IMR-90 (cell line): Measurements from ENCODE around the gene BLVRB. TPM values are rescaled to one million over a fixed set of nuclear protein-coding genes. Genes with fewer than 3 reads are reported as not detected.

Source experiments
- ATAC-seq: fragments of 200-7000 bp; cut with Tn5 transposase; 2 replicates; pipeline ENCODE4 v1.9.1; 2020; ENCODE audit warnings: low read depth, mild to moderate bottlenecking, moderate library complexity
- BruUV-seq: library from RNA; stranded (reverse); fragments of 400-500 nt; replicated peaks from 2 replicates; lab custom pipeline; 2021; lab: Mats Ljungman, UMichigan
- CTCF ChIA-PET: fragments of 300-600 bp; formaldehyde crosslinking; extraction: SDS; loops from one replicate; lab custom pipeline; 2021; ENCODE audit warnings: antibody characterized with exemption; lab: Yijun Ruan, JAX
- POLR2A ChIA-PET: fragments of 300-600 bp; sonication (Branson Sonifier 250); formaldehyde crosslinking; loops from one replicate; lab custom pipeline; 2022; ENCODE audit warnings: antibody characterized with exemption; ENCODE audit not compliant: unreplicated experiment; lab: Charles Lee
- DNase-seq: peaks from one replicate; pipeline ENCODE4 v3.0.0; 2013
- H2AFZ ChIP-seq: replicated peaks from 2 replicates; pipeline ENCODE3; 2013; ENCODE audit warnings: low read length, mild to moderate bottlenecking; ENCODE audit not compliant: poor library complexity
- H2AK5ac ChIP-seq: 2 replicates; pipeline ENCODE4 v1.6.1; 2013; ENCODE audit warnings: low read depth, low read length, inconsistent platforms
- H2AK9ac ChIP-seq: replicated peaks from 2 replicates; pipeline ENCODE3; 2013; ENCODE audit warnings: mild to moderate bottlenecking, low read depth, low read length, moderate library complexity; ENCODE audit not compliant: poor library complexity
- H2BK120ac ChIP-seq: 2 replicates; pipeline ENCODE4 v1.6.1; 2013; ENCODE audit warnings: low read depth, low read length, inconsistent platforms
- H2BK15ac ChIP-seq: 3 replicates; pipeline ENCODE4 v1.6.1; 2013; ENCODE audit warnings: low read depth, low read length, inconsistent platforms
- H2BK20ac ChIP-seq: 2 replicates; pipeline ENCODE4 v1.6.1; 2013; ENCODE audit warnings: low read depth, mild to moderate bottlenecking, inconsistent platforms, low read length, moderate library complexity
- H2BK5ac ChIP-seq: 2 replicates; pipeline ENCODE4 v1.6.1; 2013; ENCODE audit warnings: mild to moderate bottlenecking, low read depth, low read length, inconsistent platforms; ENCODE audit not compliant: poor library complexity, severe bottlenecking
- H3K14ac ChIP-seq: replicated peaks from 2 replicates; pipeline ENCODE4 v1.6.1; 2013; ENCODE audit warnings: low read depth, low read length, inconsistent platforms
- H3K18ac ChIP-seq: 2 replicates; pipeline ENCODE4 v1.6.1; 2013; ENCODE audit warnings: low read depth, low read length, control low read depth
- H3K23ac ChIP-seq: 2 replicates; pipeline ENCODE4 v1.6.1; 2013; ENCODE audit warnings: low read depth, low read length, inconsistent platforms
- H3K27ac ChIP-seq: 2 replicates; pipeline ENCODE4 v1.5.1; 2013; ENCODE audit warnings: mild to moderate bottlenecking, control low read depth, low read length; ENCODE audit not compliant: insufficient read depth
- H3K27me3 ChIP-seq: 2 replicates; pipeline ENCODE4 v1.6.1; 2013; ENCODE audit warnings: low read length; ENCODE audit not compliant: control insufficient read depth, insufficient read depth
- H3K36me3 ChIP-seq: 2 replicates; pipeline ENCODE4 v1.6.1; 2013; ENCODE audit warnings: low read length, mixed read lengths; ENCODE audit not compliant: control insufficient read depth, insufficient read depth
- H3K4ac ChIP-seq: 2 replicates; pipeline ENCODE4 v1.6.1; 2013; ENCODE audit warnings: low read depth, low read length, inconsistent platforms
- H3K4me1 ChIP-seq: 2 replicates; pipeline ENCODE4 v1.6.1; 2013; ENCODE audit warnings: low read length, mixed read lengths; ENCODE audit not compliant: control insufficient read depth, insufficient read depth
- H3K4me2 ChIP-seq: 2 replicates; pipeline ENCODE4 v1.6.1; 2013; ENCODE audit warnings: low read depth, mild to moderate bottlenecking, control low read depth, low read length, moderate library complexity
- H3K4me3 ChIP-seq: 2 replicates; pipeline ENCODE4 v1.5.1; 2013; ENCODE audit warnings: low read depth, mild to moderate bottlenecking, control low read depth, low read length, moderate library complexity; ENCODE audit not compliant: insufficient read depth
- H3K56ac ChIP-seq: 2 replicates; pipeline ENCODE4 v1.6.1; 2013; ENCODE audit warnings: low read length, inconsistent platforms; ENCODE audit not compliant: insufficient read depth; ENCODE audit errors: extremely low read depth
- H3K79me1 ChIP-seq, 2 experiments: 2 replicates each; pipeline ENCODE4 v1.6.1; 2013; ENCODE audit warnings: low read length in 2 of 2, inconsistent platforms in 1 of 2, low read depth in 1 of 2
- H3K9ac ChIP-seq: 2 replicates; pipeline ENCODE4 v1.6.1; 2013; ENCODE audit warnings: low read depth, low read length, control low read depth
- H3K9me1 ChIP-seq: 2 replicates; pipeline ENCODE4 v1.6.1; 2013; ENCODE audit warnings: low read length, inconsistent platforms; ENCODE audit not compliant: insufficient read depth
- H3K9me3 ChIP-seq: 2 replicates; pipeline ENCODE4 v1.6.1; 2013; ENCODE audit warnings: low read length; ENCODE audit not compliant: control insufficient read depth, insufficient read depth
- H4K20me1 ChIP-seq: 2 replicates; pipeline ENCODE4 v1.6.1; 2013; ENCODE audit warnings: low read length, inconsistent platforms; ENCODE audit not compliant: insufficient read depth
- H4K5ac ChIP-seq: 2 replicates; pipeline ENCODE4 v1.6.1; 2013; ENCODE audit warnings: mild to moderate bottlenecking, low read depth, low read length, control low read depth
- H4K8ac ChIP-seq, 2 experiments: 2 replicates each; pipeline ENCODE4 v1.6.1; 2013; ENCODE audit warnings: low read depth in 2 of 2, low read length in 2 of 2, control low read depth in 1 of 2, inconsistent platforms in 1 of 2
- H4K91ac ChIP-seq: 2 replicates; pipeline ENCODE4 v1.6.1; 2013; ENCODE audit warnings: low read depth, low read length, inconsistent platforms; ENCODE audit not compliant: insufficient read depth
- CEBPB ChIP-seq: IDR thresholded peaks from 2 replicates; pipeline ENCODE4 v1.6.1; 2012; ENCODE audit warnings: low read depth, low read length, improper control_type of control experiment
- MAZ ChIP-seq: IDR thresholded peaks from 2 replicates; pipeline ENCODE4 v1.6.1; 2012; ENCODE audit warnings: low read depth, mild to moderate bottlenecking, low read length, improper control_type of control experiment, moderate library complexity, borderline replicate concordance
- NFE2L2 ChIP-seq: fragments of 150-350 bp; IDR thresholded peaks from 2 replicates; pipeline ENCODE4 v1.6.1; 2016; ENCODE audit warnings: low read depth, mild to moderate bottlenecking, low read length
- RAD21 ChIP-seq: IDR thresholded peaks from 2 replicates; pipeline ENCODE4 v1.6.1; 2012; ENCODE audit warnings: low read length, improper control_type of control experiment
- RFX5 ChIP-seq: IDR thresholded peaks from 2 replicates; pipeline ENCODE4 v1.8.0; 2012; ENCODE audit warnings: low read depth, mild to moderate bottlenecking, low read length, moderate library complexity
- SMC3 ChIP-seq: fragments of 150-350 bp; IDR thresholded peaks from 2 replicates; pipeline ENCODE4 v1.6.1; 2016; ENCODE audit warnings: low read depth, mild to moderate bottlenecking, antibody characterized with exemption, low read length, moderate library complexity
- WGBS, 2 experiments: methylation state at CpG; one replicate each; pipeline versions ENCODE4 v1.1.5 to v1.1.7; 2013; ENCODE audit warnings: missing lambda C conversion rate in 2 of 2; ENCODE audit not compliant: insufficient read length in 1 of 2; ENCODE audit errors: extremely low coverage in 2 of 2; 5-methylcytosine and 5-hydroxymethylcytosine counted together
- dilution Hi-C: fragments of 300-500 bp; cut with HindIII; formaldehyde crosslinking; loops from one replicate; pipeline ENCODE4 v1.14.3; 2018; ENCODE audit warnings: low sequenced_read_pairs; ENCODE audit not compliant: unreplicated experiment
- in situ Hi-C: fragments of 300-500 bp; cut with MboI; formaldehyde crosslinking; loops from 3 replicates; pipeline ENCODE4 v1.14.3; 2019; ENCODE audit warnings: low sequenced_read_pairs, inconsistent platforms, mixed read lengths
- intact Hi-C: fragments of 100-400 bp; cut with micrococcal nuclease; formaldehyde crosslinking; loops from 2 replicates; pipeline ENCODE4 v1.10.0; 2022
- polyA plus RNA-seq, 3 experiments: library from polyadenylated mRNA; depleted of rRNA; stranded (reverse); fragments of >200 nt; gene quantifications; 2 replicates each; pipeline ENCODE4 v1.2.3, GENCODE V29; 2012; ENCODE audit warnings: low replicate concordance in 1 of 3
- total RNA-seq: library from RNA; depleted of rRNA; stranded (reverse); fragments of >200 nt; gene quantifications from 2 replicates; pipeline ENCODE4 v1.2.3, GENCODE V29; 2012
- TF ChIP-seq, protein P1 (sequence below): fragments of 150-350 bp; IDR thresholded peaks from 2 replicates; pipeline ENCODE4 v1.6.1; 2016; ENCODE audit warnings: low read depth, mild to moderate bottlenecking, low read length, moderate library complexity, borderline replicate concordance
- TF ChIP-seq, protein P2 (sequence below): fragments of 150-350 bp; IDR thresholded peaks from 2 replicates; pipeline ENCODE4 v1.6.1; 2017; ENCODE audit warnings: mild to moderate bottlenecking, antibody characterized with exemption, low read length, low read depth
- TF ChIP-seq, protein P3 (sequence below): conservative IDR thresholded peaks from 2 replicates; pipeline ENCODE4 v1.5.1; 2012; ENCODE audit warnings: mild to moderate bottlenecking, low read depth, low read length, improper control_type of control experiment

BLVRB gene
- total and polyA plus RNA-seq, 2 of the 4 experiments (the other 2 are of a cell fraction) = 65.2 to 102 TPM

DNA sequence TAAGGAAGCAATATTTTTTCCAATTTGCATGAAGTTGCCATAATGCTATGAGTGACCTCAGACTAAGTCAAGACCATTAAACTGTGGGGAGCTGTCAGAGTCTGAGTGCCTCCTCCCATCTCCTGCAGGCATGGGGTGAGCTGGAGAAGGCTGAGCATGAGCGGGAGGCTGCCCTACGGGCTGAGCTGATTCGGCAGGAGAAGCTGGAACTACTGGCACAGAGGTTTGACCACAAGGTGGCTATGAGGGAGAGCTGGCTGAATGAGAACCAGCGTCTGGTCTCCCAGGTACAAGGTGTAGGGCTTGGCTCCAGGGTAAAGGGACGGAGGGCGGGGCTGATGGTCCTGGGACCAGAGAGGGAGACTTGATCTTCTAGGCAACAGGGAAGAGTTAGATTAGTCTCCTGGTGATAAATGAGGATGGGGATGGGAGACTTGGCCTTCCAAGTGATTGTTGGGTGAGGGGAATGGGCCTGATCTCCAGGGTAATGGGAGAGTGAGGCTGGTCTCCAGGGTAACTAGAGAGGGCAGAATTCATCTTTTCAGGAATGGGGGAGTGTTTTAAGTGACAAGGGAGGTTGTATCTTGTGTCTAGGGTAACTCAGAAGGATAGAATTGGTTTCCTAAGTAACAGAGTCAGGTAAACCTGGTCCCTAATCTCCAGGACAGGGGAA lies 37.2 kb upstream of the BLVRB start:
- Histone ChIP-seq H4K5ac (no peak overlapping the region), H3K36me3 (no peaks in the 10 kb centered on the region), H2AK5ac (no peak overlapping the region), H3K14ac (no peak overlapping the region), H4K8ac (no peak overlapping the region), H3K9me3 (no peaks in the 10 kb centered on the region), H2AFZ (no peak overlapping the region), H2BK20ac (no peak overlapping the region), H2BK120ac (no peak overlapping the region), H3K27ac (no peak overlapping the region), H3K9me1 (no peaks in the 10 kb centered on the region), H3K4me2 (no peak overlapping the region), H4K20me1 (no peaks in the 10 kb centered on the region), H3K4me3 (no peak overlapping the region), H3K27me3 (peaks cover 25% of the 10 kb centered on the region), H3K4me1 (no peaks in the 10 kb centered on the region), H3K56ac (no peak overlapping the region), H3K79me1 (no peaks in the 10 kb centered on the region), H3K23ac (no peak overlapping the region), H3K4ac (no peak overlapping the region), H2BK15ac (no peak overlapping the region), H2BK5ac (no peak overlapping the region), H3K18ac (no peak overlapping the region), H2AK9ac (no peak overlapping the region), H4K91ac (no peak overlapping the region), H3K9ac (no peak overlapping the region)
- DNase-seq (no peak), ATAC-seq (no peak)
- no TSS peak for BruUV-seq
- in situ Hi-C loops = loop anchor here (25.0 kb wide), 2 partner anchors 190 to 365 kb away; no protein-coding TSS in a partner anchor
- TF ChIP-seq MAZ = no peak
- TF ChIP-seq, protein P1, sequence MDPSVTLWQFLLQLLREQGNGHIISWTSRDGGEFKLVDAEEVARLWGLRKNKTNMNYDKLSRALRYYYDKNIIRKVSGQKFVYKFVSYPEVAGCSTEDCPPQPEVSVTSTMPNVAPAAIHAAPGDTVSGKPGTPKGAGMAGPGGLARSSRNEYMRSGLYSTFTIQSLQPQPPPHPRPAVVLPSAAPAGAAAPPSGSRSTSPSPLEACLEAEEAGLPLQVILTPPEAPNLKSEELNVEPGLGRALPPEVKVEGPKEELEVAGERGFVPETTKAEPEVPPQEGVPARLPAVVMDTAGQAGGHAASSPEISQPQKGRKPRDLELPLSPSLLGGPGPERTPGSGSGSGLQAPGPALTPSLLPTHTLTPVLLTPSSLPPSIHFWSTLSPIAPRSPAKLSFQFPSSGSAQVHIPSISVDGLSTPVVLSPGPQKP = no peak
- TF ChIP-seq, protein P2, sequence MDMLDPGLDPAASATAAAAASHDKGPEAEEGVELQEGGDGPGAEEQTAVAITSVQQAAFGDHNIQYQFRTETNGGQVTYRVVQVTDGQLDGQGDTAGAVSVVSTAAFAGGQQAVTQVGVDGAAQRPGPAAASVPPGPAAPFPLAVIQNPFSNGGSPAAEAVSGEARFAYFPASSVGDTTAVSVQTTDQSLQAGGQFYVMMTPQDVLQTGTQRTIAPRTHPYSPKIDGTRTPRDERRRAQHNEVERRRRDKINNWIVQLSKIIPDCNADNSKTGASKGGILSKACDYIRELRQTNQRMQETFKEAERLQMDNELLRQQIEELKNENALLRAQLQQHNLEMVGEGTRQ = no peak
- no peak for TF ChIP-seq SMC3
- TF ChIP-seq, protein P3, sequence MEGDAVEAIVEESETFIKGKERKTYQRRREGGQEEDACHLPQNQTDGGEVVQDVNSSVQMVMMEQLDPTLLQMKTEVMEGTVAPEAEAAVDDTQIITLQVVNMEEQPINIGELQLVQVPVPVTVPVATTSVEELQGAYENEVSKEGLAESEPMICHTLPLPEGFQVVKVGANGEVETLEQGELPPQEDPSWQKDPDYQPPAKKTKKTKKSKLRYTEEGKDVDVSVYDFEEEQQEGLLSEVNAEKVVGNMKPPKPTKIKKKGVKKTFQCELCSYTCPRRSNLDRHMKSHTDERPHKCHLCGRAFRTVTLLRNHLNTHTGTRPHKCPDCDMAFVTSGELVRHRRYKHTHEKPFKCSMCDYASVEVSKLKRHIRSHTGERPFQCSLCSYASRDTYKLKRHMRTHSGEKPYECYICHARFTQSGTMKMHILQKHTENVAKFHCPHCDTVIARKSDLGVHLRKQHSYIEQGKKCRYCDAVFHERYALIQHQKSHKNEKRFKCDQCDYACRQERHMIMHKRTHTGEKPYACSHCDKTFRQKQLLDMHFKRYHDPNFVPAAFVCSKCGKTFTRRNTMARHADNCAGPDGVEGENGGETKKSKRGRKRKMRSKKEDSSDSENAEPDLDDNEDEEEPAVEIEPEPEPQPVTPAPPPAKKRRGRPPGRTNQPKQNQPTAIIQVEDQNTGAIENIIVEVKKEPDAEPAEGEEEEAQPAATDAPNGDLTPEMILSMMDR = no peak
- no peak for TF ChIP-seq RAD21
- TF ChIP-seq RFX5 = no peak
- TF ChIP-seq CEBPB = no peak
- TF ChIP-seq NFE2L2 = no peak
- dilution Hi-C loops = no loop called here
- CTCF ChIA-PET = no interaction called here
- POLR2A ChIA-PET = no interaction called here
- intact Hi-C loops = no loop called here
- 37% methylated on average over 4 of the region's 6 CpGs; no CpG with 5 or more reads in 1 of the 2 experiments for WGBS, 2 experiments
